Activated naive CD8-positive, alpha-beta T cell treated with anti-CD3 and anti-CD28 coated beads for 36 hours (primary cell): ENCODE data around the gene MBD6. TPM values are rescaled to one million over a fixed set of nuclear protein-coding genes. Genes with fewer than 3 reads are reported as not detected.
"Not testable (repeated sequence)": the region's sequence is repeated elsewhere in the genome, so short reads cannot be mapped to it uniquely, and the experiment has no call there.

Experiments used
- DNase-seq: peaks from one replicate; pipeline ENCODE4 v3.0.0; 2021
- H3K27ac Mint-ChIP-seq: one replicate; pipeline ENCODE4 v1.8.0; 2022; ENCODE audit warnings: mild to moderate bottlenecking, moderate library complexity, mixed read lengths
- H3K27me3 Mint-ChIP-seq: one replicate; pipeline ENCODE4 v1.8.0; 2022; ENCODE audit warnings: mild to moderate bottlenecking, mixed read lengths
- H3K36me3 Mint-ChIP-seq: one replicate; pipeline ENCODE4 v1.8.0; 2021; ENCODE audit warnings: mild to moderate bottlenecking, mixed read lengths
- H3K4me1 Mint-ChIP-seq: one replicate; pipeline ENCODE4 v1.8.0; 2021; ENCODE audit warnings: mixed read lengths
- H3K4me3 Mint-ChIP-seq: one replicate; pipeline ENCODE4 v1.8.0; 2022; ENCODE audit warnings: mild to moderate bottlenecking, moderate library complexity, mixed read lengths
- H3K9me3 Mint-ChIP-seq: one replicate; pipeline ENCODE4 v1.8.0; 2022; ENCODE audit warnings: mixed read lengths
- total RNA-seq, 2 experiments: library from RNA; stranded (reverse); gene quantifications; one replicate each; pipeline ENCODE4 v1.2.3, GENCODE V29; 2021

Gene MBD6
- total RNA-seq, 2 experiments from 2014 or later = 38.5 to 44.8 TPM

DNA sequence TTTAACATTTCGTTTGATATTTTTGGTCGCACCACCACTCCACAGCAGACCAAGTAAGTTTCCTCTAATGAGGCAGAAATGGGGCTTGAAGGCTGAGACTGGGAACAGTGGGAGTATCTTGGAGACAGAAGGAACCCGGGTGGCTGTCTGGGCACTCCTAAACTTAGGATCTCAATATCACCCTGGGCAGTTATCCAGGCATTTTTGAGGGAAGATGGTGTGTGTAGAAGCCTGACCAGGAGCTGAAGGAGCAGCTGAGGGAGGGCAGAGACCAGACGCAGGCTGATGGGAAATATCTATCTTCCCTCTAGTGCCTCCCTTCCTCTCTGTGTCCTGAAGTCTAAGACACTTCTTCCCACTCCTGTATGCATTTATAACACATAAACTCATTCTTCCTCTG, 24.1 kb upstream of the MBD6 start:
- Mint-ChIP-seq H3K27ac (peak overlapping the region; percentile 27), H3K4me1 (peaks cover 8% of the 10 kb centered on the region), H3K36me3 (peaks cover 60% of the 10 kb centered on the region)

DNA sequence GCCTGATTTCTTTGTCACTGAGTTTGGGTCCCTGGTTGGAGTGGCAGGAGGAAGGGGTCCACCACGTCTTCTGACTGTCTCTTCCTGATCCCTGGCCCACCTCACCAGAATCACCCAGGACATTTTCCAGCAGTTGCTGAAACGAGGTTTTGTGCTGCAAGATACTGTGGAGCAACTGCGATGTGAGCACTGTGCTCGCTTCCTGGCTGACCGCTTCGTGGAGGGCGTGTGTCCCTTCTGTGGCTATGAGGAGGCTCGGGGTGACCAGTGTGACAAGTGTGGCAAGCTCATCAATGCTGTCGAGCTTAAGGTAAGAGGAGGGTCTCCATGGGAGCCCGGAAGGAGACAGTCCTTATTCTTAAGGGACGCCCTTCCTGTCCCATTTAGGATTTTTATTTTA, 22.4 kb upstream of the MBD6 start:
- Mint-ChIP-seq H3K27me3 (no peaks in the 10 kb centered on the region), H3K4me3 (no peak overlapping the region), H3K27ac (no peak overlapping the region), H3K4me1 (peaks cover 11% of the 10 kb centered on the region), H3K9me3 (peaks cover 3% of the 10 kb centered on the region), H3K36me3 (peaks cover 58% of the 10 kb centered on the region)
- no peak for DNase-seq

More for the DNA sequence above, 24.1 kb upstream of the MBD6 start:
- Mint-ChIP-seq H3K9me3 (peaks cover 3% of the 10 kb centered on the region), H3K4me3 (no peak overlapping the region), H3K27me3 (no peaks in the 10 kb centered on the region)
- no peak for DNase-seq

DNA sequence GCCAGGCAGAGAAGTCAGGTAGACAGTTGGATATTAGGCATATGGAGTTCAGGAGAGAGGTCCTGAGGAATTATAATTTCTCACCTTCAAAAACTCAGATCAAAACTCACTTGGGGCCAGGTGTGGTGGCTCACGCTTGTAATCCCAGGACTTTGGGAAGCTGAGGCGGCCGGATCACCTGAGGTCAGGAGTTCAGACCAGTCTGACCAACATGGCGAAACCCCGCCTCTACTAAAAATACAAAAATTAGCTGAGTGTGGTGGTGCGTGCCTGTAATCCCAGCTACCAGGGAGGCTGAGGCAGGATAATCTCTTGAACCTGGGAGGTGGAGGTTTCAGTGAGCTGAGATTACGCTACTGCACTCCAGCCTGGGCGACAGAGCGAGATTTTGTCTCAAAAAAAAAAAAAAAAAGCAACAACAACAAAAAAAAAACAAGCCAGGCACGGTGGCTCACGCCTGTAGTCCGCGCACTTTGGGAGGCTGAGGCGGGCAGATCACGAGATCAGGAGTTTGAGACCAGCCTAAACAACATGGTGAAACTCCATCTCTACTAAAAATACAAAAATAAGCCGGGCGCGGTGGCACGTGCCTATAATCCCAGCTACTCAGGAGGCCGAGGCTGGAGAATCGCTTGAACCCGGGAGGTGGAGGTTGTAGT, 20.2 kb upstream of the MBD6 start:
- DNase-seq, H3K27ac Mint-ChIP-seq, H3K4me1 Mint-ChIP-seq, H3K9me3 Mint-ChIP-seq, H3K27me3 Mint-ChIP-seq, H3K4me3 Mint-ChIP-seq: not testable (repeated sequence)
- peaks cover 57% of the 10 kb centered on the region for H3K36me3 Mint-ChIP-seq

DNA sequence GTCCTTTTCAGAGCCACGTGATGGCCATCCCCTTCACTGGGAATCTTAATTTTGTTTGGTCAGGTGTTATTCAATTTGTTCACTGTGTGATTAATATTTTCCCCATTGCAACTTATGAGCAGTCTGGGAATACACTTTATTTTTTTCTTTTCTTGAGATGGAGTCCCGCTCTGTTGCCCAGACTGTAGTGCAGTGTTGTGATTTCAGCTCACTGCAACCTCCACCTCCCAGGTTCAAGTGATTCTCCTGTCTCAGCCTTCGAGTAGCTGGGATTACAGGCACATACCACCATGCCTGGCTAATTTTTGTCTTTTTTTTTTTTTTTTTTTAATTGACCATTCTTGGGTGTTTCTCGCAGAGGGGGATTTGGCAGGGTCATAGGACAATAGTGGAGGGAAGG, 16.1 kb upstream of the MBD6 start:
- not testable (repeated sequence) for DNase-seq, H3K4me1 Mint-ChIP-seq, H3K9me3 Mint-ChIP-seq, H3K27me3 Mint-ChIP-seq, H3K4me3 Mint-ChIP-seq, H3K27ac Mint-ChIP-seq
- peaks cover 30% of the 10 kb centered on the region for H3K36me3 Mint-ChIP-seq

DNA sequence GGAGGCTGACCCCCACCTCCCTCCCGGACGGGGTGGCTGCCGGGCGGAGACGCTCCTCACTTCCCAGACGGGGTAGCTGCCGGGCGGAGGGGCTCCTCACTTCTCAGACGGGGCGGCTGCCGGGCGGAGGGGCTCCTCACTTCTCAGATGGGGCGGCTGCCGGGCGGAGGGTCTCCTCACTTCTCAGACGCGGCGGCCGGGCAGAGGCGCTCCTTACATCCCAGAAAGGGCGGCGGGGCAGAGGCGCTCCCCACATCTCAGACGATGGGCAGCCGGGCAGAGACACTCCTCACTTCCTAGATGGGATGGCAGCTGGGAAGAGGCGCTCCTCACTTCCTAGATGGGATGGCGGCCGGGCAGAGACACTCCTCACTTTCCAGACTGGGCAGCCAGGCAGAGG, 14.8 kb upstream of the MBD6 start:
- peaks cover 32% of the 10 kb centered on the region for H3K36me3 Mint-ChIP-seq

DNA sequence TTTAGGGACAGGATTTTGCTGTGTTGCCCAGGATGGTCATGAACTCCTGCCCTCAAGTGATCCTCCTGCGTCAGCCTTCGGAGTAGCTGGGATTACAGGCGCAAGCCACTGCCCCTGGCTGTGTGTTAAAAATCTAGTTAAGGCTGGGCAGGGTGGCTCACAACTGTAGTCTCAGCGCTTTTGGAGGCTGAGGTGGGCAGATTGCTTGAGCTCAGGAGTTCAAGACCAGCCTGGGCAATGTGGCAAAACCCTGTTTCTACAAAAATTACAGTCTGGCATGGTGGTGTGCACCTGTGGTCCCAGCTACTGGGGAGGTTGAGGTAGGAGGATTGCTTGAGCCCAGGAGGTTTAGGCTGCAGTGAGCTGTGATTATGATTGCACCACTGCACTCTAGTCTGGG, 11.5 kb upstream of the MBD6 start:
- no peak overlapping the region for H3K27ac Mint-ChIP-seq
- H3K4me3 Mint-ChIP-seq = no peak overlapping the region

More for the DNA sequence above, 14.8 kb upstream of the MBD6 start:
- not testable (repeated sequence) for H3K9me3 Mint-ChIP-seq, H3K4me3 Mint-ChIP-seq, H3K27ac Mint-ChIP-seq, H3K27me3 Mint-ChIP-seq, DNase-seq
- H3K4me1 Mint-ChIP-seq = peaks cover 11% of the 10 kb centered on the region

DNA sequence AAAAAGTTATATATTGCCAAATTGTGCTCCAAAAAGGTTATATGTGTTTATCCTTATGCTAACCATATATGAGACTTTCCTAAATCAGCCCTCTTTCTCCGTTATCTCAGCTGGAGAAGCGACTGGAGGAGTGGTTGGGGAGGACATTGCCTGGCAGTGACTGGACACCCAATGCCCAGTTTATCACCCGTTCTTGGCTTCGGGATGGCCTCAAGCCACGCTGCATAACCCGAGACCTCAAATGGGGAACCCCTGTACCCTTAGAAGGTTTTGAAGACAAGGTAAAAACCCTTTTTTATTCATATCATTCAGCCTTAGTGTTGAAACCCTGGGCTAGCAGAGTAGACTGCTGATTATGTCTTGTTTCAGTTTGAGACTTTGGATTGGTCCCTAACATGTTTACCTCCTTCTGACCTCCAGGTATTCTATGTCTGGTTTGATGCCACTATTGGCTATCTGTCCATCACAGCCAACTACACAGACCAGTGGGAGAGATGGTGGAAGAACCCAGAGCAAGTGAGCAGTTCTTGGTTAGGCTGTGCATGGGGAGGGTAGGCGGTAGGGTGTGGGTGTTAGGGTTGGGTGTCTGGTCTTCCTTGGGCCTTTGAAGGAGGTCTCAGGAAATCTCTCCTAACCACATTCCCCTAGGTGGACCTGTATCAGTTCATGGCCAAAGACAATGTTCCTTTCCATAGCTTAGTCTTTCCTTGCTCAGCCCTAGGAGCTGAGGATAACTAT, 10.9 kb upstream of the MBD6 start:
- no peak for DNase-seq
- Mint-ChIP-seq H3K4me1 (peaks cover 23% of the 10 kb centered on the region), H3K9me3 (no peaks in the 10 kb centered on the region), H3K4me3 (no peak overlapping the region), H3K27ac (peak overlapping the region; percentile 81), H3K36me3 (peaks cover 30% of the 10 kb centered on the region), H3K27me3 (no peaks in the 10 kb centered on the region)

More for the DNA sequence above, 11.5 kb upstream of the MBD6 start:
- Mint-ChIP-seq H3K36me3 (peaks cover 32% of the 10 kb centered on the region), H3K27me3 (no peaks in the 10 kb centered on the region), H3K4me1 (peaks cover 19% of the 10 kb centered on the region), H3K9me3 (no peaks in the 10 kb centered on the region)
- DNase-seq = no peak

DNA sequence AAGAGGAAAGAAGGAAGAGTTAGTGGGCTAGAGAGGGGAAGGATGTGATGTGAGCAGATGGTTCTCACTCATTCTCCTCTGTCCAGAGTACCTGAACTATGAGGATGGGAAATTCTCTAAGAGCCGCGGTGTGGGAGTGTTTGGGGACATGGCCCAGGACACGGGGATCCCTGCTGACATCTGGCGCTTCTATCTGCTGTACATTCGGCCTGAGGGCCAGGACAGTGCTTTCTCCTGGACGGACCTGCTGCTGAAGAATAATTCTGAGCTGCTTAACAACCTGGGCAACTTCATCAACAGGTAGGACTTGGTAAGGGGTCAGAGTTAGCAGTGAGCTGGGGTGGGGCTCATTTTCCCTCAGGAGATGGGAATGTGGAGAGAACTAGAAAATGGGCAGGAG, 10.0 kb upstream of the MBD6 start:
- Mint-ChIP-seq H3K9me3 (no peaks in the 10 kb centered on the region), H3K4me1 (peaks cover 27% of the 10 kb centered on the region)

DNA sequence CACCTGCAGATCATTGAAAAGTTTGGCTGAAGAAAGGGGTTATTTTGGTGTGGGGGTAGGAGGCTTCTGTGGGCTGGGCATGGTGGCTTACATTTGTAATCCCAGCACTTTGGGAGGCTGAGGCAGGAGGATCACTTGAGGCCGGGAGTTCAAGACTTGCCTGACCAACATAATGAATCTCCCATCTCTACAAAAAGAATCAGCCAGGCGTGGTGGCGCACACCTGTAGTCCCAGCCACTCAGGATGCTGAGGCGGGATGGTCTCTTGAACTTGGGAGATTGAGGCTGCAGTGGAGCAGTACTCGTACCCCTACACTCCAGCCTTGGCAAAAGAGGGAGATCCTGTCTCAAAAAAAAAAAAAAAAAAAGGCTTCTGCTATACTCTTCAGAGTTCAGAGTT, 9.4 kb upstream of the MBD6 start:
- peak overlapping the region; percentile 57 for H3K27ac Mint-ChIP-seq
- H3K4me1 Mint-ChIP-seq = peaks cover 33% of the 10 kb centered on the region
- no peak overlapping the region for H3K4me3 Mint-ChIP-seq
- H3K36me3 Mint-ChIP-seq = peaks cover 41% of the 10 kb centered on the region
- no peaks in the 10 kb centered on the region for H3K27me3 Mint-ChIP-seq
- no peaks in the 10 kb centered on the region for H3K9me3 Mint-ChIP-seq
- no peak for DNase-seq

More for the DNA sequence above, 10.0 kb upstream of the MBD6 start:
- Mint-ChIP-seq H3K27me3 (no peaks in the 10 kb centered on the region), H3K36me3 (peaks cover 35% of the 10 kb centered on the region), H3K4me3 (no peak overlapping the region), H3K27ac (peak overlapping the region; percentile 19)
- no peak for DNase-seq

DNA sequence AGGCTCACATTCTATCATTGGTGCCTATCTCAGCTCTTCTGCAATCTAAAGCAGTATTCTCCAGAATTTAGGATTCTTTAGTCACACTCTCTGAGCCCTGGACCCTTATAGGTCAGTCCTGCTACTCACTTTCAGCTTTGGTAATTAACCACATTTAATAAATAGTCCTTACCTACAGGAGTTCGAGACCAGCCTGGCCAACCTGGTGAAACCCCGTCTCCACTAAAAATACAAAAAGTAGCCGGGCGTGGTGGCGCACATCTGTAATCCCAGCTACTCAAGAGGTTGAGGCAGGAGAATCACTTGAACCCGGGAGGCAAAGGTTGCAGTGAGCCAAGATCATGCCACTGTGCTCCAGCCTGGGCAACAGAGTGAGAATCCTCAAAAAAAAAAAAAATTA, 8.9 kb upstream of the MBD6 start:
- not testable (repeated sequence) for DNase-seq, H3K4me3 Mint-ChIP-seq, H3K27ac Mint-ChIP-seq, H3K27me3 Mint-ChIP-seq, H3K9me3 Mint-ChIP-seq
- H3K4me1 Mint-ChIP-seq = peaks cover 37% of the 10 kb centered on the region
- H3K36me3 Mint-ChIP-seq = peaks cover 45% of the 10 kb centered on the region

DNA sequence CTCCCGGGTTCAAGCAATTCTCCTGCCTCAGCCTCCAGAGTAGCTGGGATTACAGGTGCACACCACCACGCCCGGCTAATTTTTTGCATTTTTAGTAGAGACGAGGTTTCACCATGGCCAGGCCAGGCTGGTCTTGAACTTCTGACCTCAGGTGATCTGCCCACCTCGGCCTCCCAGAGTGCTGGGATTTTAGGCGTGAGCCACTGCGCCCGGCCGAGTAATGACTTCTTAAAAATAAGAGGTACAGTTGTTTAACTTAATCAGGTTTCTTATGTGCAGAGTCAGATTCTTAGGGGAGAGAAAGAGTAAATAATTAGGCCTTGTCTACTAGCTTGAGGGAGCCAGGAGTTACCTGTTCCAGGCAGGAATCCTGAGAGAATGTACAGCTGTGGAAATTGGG, 8.4 kb upstream of the MBD6 start:
- not testable (repeated sequence) for H3K9me3 Mint-ChIP-seq, DNase-seq, H3K4me3 Mint-ChIP-seq, H3K27me3 Mint-ChIP-seq, H3K27ac Mint-ChIP-seq
- H3K4me1 Mint-ChIP-seq = peaks cover 42% of the 10 kb centered on the region
- H3K36me3 Mint-ChIP-seq = peaks cover 51% of the 10 kb centered on the region

DNA sequence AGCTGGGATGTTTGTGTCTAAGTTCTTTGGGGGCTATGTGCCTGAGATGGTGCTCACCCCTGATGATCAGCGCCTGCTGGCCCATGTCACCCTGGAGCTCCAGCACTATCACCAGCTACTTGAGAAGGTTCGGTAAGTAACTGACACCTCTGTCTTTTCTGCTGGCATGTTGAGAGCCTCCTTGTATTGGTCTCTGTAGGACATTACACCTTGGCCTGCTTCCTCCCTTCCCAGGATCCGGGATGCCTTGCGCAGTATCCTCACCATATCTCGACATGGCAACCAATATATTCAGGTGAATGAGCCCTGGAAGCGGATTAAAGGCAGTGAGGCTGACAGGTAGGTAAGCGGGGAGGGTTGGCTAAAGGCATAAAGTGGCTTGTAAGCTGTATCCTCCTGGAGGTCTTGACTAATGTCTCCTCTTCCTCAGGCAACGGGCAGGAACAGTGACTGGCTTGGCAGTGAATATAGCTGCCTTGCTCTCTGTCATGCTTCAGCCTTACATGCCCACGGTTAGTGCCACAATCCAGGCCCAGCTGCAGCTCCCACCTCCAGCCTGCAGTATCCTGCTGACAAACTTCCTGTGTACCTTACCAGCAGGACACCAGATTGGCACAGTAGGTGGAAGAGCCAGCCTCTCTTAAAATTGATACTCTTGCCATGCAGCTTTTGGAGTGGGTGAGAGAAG, 7.8 kb upstream of the MBD6 start:
- H3K4me1 Mint-ChIP-seq = peaks cover 42% of the 10 kb centered on the region
- no peak overlapping the region for H3K27ac Mint-ChIP-seq
- no peaks in the 10 kb centered on the region for H3K9me3 Mint-ChIP-seq
- H3K27me3 Mint-ChIP-seq = no peaks in the 10 kb centered on the region
- no peak for DNase-seq
- H3K4me3 Mint-ChIP-seq = no peak overlapping the region
- peaks cover 55% of the 10 kb centered on the region for H3K36me3 Mint-ChIP-seq

DNA sequence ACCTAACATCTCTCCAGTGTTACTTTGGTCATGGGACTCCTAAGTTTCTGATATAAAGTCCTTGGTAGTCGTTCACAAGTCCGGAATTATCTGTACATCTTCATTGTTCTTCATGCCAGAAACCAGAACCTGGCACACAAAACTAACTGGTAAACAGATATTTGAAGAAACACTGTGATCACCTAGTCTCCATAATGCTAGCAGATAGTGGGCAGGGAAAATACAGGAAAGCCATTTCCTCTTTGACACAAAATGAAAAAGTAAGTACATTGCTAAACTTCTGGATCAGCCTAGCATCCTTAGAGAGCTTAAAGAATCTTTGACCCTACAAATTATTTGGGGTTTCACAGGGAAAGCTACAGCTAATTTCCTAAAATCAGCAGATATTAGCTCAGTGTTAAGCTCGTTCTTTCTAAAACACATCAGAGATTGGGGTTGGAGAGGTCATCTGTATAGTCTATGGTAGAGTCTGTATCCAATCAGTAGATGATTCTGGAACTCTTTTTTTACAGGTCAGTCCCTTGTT, 7.2 kb upstream of the MBD6 start:
- peak overlapping the region; percentile 56 for H3K27ac Mint-ChIP-seq
- no peak overlapping the region for H3K4me3 Mint-ChIP-seq
- no peaks in the 10 kb centered on the region for H3K9me3 Mint-ChIP-seq
- no peaks in the 10 kb centered on the region for H3K27me3 Mint-ChIP-seq
- peaks cover 60% of the 10 kb centered on the region for H3K36me3 Mint-ChIP-seq
- DNase-seq = no peak
- peaks cover 42% of the 10 kb centered on the region for H3K4me1 Mint-ChIP-seq

DNA sequence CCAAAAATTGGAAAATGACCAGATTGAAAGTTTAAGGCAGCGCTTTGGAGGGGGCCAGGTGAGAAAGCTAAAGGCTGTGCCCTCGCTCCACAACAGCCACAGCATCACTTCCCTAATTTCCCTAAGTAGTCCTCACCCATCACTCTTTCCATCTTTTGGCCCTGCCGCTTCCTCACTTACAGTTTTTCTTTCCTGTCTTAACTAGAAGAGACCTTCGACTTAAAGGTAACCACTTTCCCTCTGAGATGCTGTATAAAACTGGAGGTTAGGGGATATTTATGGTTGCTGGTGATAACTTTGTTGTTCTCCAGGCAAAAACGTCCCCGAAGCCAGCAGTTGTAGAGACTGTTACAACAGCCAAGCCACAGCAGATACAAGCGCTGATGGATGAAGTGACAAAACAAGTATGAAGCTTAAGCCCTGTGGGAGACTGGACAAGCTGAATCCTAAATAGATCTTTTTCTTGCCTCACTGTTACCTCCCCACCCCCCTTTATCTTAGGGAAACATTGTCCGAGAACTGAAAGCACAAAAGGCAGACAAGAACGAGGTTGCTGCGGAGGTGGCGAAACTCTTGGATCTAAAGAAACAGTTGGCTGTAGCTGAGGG, 6.6 kb upstream of the MBD6 start:
- no peaks in the 10 kb centered on the region for H3K9me3 Mint-ChIP-seq
- DNase-seq = no peak
- no peak overlapping the region for H3K4me3 Mint-ChIP-seq
- peaks cover 45% of the 10 kb centered on the region for H3K4me1 Mint-ChIP-seq
- no peaks in the 10 kb centered on the region for H3K27me3 Mint-ChIP-seq
- peaks cover 60% of the 10 kb centered on the region for H3K36me3 Mint-ChIP-seq
- peak overlapping the region; percentile 56 for H3K27ac Mint-ChIP-seq

DNA sequence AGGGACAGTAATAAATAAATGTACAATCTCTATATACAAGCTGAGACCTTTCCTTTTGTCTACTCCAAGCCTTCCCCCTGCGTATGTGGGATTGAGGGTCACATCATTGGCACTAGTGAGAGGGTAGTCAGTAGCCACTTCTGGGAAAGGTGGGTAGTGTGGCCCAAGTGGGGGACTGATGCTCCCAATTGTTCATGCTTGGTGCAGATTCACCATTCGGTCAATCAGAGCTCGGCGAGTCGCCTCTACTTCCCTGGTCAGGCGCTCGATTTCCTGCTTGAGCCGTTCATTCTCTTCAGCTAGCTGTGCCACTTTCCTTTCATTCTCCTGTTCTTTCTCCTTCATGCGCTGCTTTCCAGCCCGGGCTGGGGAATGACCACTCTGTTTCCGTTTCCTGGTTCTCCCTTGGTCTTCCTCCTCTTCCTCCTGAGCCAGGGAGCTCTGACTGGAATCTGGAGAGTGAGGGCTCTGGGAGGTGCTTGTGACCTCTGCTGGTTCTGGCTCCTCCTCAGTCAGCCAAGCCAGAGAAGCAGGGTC, 5.9 kb upstream of the MBD6 start:
- Mint-ChIP-seq H3K36me3 (peaks cover 58% of the 10 kb centered on the region), H3K9me3 (no peaks in the 10 kb centered on the region), H3K27me3 (no peaks in the 10 kb centered on the region), H3K27ac (peak overlapping the region; percentile 73), H3K4me1 (peaks cover 51% of the 10 kb centered on the region), H3K4me3 (no peak overlapping the region)
- no peak for DNase-seq
